C4-2B (cell line): ENCODE measurements around the gene GRB10.

Experiments
- H3K27ac ChIP-seq: fragments of 450-650 bp; 2 replicates; pipeline ENCODE4 v1.5.1; 2017
- CTCF ChIP-seq: fragments of 450-650 bp; conservative IDR thresholded peaks from 2 replicates; pipeline ENCODE4 v1.5.1; 2017; ENCODE audit warnings: mild to moderate bottlenecking
- ZFX ChIP-seq: fragments of 450-650 bp; IDR thresholded peaks from 2 replicates; pipeline ENCODE4 v1.6.1; 2017

GRB10 gene

GRCh38 chr7:50782375-50783208 lies at the start of gene GRB10:
TSS of gene GRB10 (minus strand) at chr7:50782896. CDS start at chr7:50732322, 50,574 bp downstream.
- H3K27ac ChIP-seq = peak within 1 kb of the TSS; percentile 30
- TF ChIP-seq CTCF (peak; percentile 85), ZFX (peak; percentile 39; the same call in 1 of the 2 replicates)

- TF ChIP-seq CTCF (no peak), ZFX (no peak)
- no peak overlapping the region for H3K27ac ChIP-seq
These were observed 46.1 kb upstream of the GRB10 start for GRCh38 chr7:50828801-50829200.

GRCh38 chr7:50828116-50828515 lies 45.4 kb upstream of the GRB10 start:
- H3K27ac ChIP-seq = no peak overlapping the region

GRCh38 chr7:50827281-50827680 lies 44.6 kb upstream of the GRB10 start:
- TF ChIP-seq CTCF (no peak), ZFX (no peak)
- no peak overlapping the region for H3K27ac ChIP-seq

More at GRCh38 chr7:50828116-50828515, 45.4 kb upstream of the GRB10 start:
- TF ChIP-seq CTCF (no peak), ZFX (no peak)

GRCh38 chr7:50826371-50827172 lies 43.9 kb upstream of the GRB10 start:
- no peak overlapping the region for H3K27ac ChIP-seq
- no peak for TF ChIP-seq ZFX

GRCh38 chr7:50825465-50825864 lies 42.8 kb upstream of the GRB10 start:
- H3K27ac ChIP-seq = no peak overlapping the region
- no peak for TF ChIP-seq CTCF
- no peak for TF ChIP-seq ZFX

GRCh38 chr7:50824882-50825281 lies 42.2 kb upstream of the GRB10 start:
- TF ChIP-seq ZFX (no peak), CTCF (no peak)
- H3K27ac ChIP-seq = no peak overlapping the region
